Epithelial cell of esophagus (primary cell): ENCODE measurements around the gene SLC6A6.
A peak's percentile ranks its signal among the peaks of the same experiment; 100 is the strongest.

ENCODE experiments used
- DNase-seq: peaks from one replicate; pipeline ENCODE4 v3.0.0; 2010; ENCODE audit warnings: low read depth
- H3K4me3 ChIP-seq: 2 replicates; pipeline ENCODE4 v1.5.1; 2011; ENCODE audit warnings: mild to moderate bottlenecking, low read length, control low read depth
- CTCF ChIP-seq: IDR thresholded peaks from 2 replicates; pipeline ENCODE4 v1.5.1; 2011; ENCODE audit warnings: low read depth, mild to moderate bottlenecking, low read length, control low read depth, inconsistent platforms; ENCODE audit not compliant: insufficient read depth; ENCODE audit errors: missing control alignments

Gene SLC6A6

GRCh38 chr3:14483286-14483685, 80.9 kb downstream of the SLC6A6 start:
- DNase-seq = no peak
- no peak for TF ChIP-seq CTCF
- H3K4me3 ChIP-seq = no peak overlapping the region

- TF ChIP-seq CTCF = no peak
- no peak for DNase-seq
Observed at GRCh38 chr3:14484741-14485140, 82.3 kb downstream of the SLC6A6 start.

GRCh38 chr3:14485981-14486380, 83.6 kb downstream of the SLC6A6 start:
- no peak for TF ChIP-seq CTCF
- H3K4me3 ChIP-seq = no peak overlapping the region
- DNase-seq = no peak

More at GRCh38 chr3:14484741-14485140, 82.3 kb downstream of the SLC6A6 start:
- no peak overlapping the region for H3K4me3 ChIP-seq

GRCh38 chr3:14486460-14486859, 84.1 kb downstream of the SLC6A6 start:
- H3K4me3 ChIP-seq = no peak overlapping the region
- DNase-seq = no peak
- no peak for TF ChIP-seq CTCF

GRCh38 chr3:14487086-14487485, 84.7 kb downstream of the SLC6A6 start:
- DNase-seq = no peak
- no peak overlapping the region for H3K4me3 ChIP-seq
- no peak for TF ChIP-seq CTCF

- DNase-seq = no peak
- no peak for TF ChIP-seq CTCF
- H3K4me3 ChIP-seq = no peak overlapping the region
Observed at GRCh38 chr3:14487821-14488220, 85.4 kb downstream of the SLC6A6 start.

GRCh38 chr3:14488286-14489041, 86.1 kb downstream of the SLC6A6 start:
- DNase-seq = peak; percentile 77
- no peak for TF ChIP-seq CTCF
- no peak overlapping the region for H3K4me3 ChIP-seq
